ENCODE results near the gene VIM. TPM values are rescaled to one million over a fixed set of nuclear protein-coding genes. Genes with fewer than 3 reads are reported as not detected.
"Not testable (repeated sequence)": the region's sequence is repeated elsewhere in the genome, so short reads cannot be mapped to it uniquely, and the experiment has no call there.

The VIM gene
- polyA plus RNA-seq, 1 experiment = 5,431 TPM

- TF ChIP-seq, protein P1, sequence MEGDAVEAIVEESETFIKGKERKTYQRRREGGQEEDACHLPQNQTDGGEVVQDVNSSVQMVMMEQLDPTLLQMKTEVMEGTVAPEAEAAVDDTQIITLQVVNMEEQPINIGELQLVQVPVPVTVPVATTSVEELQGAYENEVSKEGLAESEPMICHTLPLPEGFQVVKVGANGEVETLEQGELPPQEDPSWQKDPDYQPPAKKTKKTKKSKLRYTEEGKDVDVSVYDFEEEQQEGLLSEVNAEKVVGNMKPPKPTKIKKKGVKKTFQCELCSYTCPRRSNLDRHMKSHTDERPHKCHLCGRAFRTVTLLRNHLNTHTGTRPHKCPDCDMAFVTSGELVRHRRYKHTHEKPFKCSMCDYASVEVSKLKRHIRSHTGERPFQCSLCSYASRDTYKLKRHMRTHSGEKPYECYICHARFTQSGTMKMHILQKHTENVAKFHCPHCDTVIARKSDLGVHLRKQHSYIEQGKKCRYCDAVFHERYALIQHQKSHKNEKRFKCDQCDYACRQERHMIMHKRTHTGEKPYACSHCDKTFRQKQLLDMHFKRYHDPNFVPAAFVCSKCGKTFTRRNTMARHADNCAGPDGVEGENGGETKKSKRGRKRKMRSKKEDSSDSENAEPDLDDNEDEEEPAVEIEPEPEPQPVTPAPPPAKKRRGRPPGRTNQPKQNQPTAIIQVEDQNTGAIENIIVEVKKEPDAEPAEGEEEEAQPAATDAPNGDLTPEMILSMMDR (IDR thresholded peaks at IDR 0.05; ENCODE audit: insufficient read depth, low read depth, low read length) = 0 out of 2 replicates have a peak, but pooled peaks have one; percentile 2
- ChIA-PET CTCF (interaction anchor here (1.0 to 1.5 kb wide), 4 partner anchors 9 to 405 kb away, joined by 3 to 6 read pairs (median 4); no protein-coding TSS in a partner anchor), POLR2A (no interaction called here)
- H3K36me3 ChIP-seq (ENCODE audit: control insufficient read depth, insufficient read depth, low read length) = no peaks in the 10 kb centered on the region
- H3K27me3 ChIP-seq (ENCODE audit: control insufficient read depth, insufficient read depth, low read length) = no peaks in the 10 kb centered on the region
- no peak overlapping the region for H3K4me3 ChIP-seq (ENCODE audit: low read depth, low read length)
- DNase-seq (ENCODE audit: low read depth) = no peak
These were observed 22.7 kb downstream of the VIM start for GRCh38 chr10:17250736-17251135.

- H3K4me3 ChIP-seq (ENCODE audit: low read depth, low read length); POLR2A ChIA-PET; H3K36me3 ChIP-seq (ENCODE audit: control insufficient read depth, insufficient read depth, low read length); DNase-seq (ENCODE audit: low read depth); H3K27me3 ChIP-seq (ENCODE audit: control insufficient read depth, insufficient read depth, low read length): not testable (repeated sequence)
- CTCF ChIA-PET = interaction anchor here (0.8 to 4.3 kb wide), 4 partner anchors 176 to 426 kb away, joined by 3 to 30 read pairs (median 4); no protein-coding TSS in a partner anchor
These were observed 26.6 kb downstream of the VIM start for GRCh38 chr10:17254543-17255050.

DNA sequence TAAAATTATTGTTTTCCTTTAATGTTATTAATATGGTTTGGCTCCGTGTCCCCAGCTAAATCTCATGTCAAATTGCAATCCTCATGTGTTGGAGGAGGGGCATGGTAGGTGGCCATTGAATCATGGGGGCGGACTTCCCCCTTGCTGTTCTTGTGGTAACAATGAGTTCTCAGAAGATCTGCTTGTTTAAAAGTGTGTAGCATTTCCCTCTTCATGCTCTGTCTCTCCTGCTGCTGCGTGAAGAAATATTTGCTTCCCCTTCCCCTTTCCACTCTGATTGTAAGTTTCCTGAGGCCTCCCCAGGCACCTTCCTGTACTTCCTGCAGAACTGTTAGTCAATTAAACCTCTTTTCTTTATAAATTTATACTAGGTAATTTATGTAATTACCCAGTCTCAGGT is 27.5 kb downstream of the VIM start:
- no peak for DNase-seq (ENCODE audit: low read depth)
- Histone ChIP-seq H3K4me3 (ENCODE audit: low read depth, low read length) (no peak overlapping the region), H3K27me3 (ENCODE audit: control insufficient read depth, insufficient read depth, low read length) (no peaks in the 10 kb centered on the region), H3K36me3 (ENCODE audit: control insufficient read depth, insufficient read depth, low read length) (no peaks in the 10 kb centered on the region)
- ChIA-PET POLR2A (no interaction called here), CTCF (interaction anchor here (1.1 to 4.3 kb wide), 3 partner anchors 407 to 427 kb away, joined by 3 to 30 read pairs (median 6); no protein-coding TSS in a partner anchor)
- TF ChIP-seq, protein P1 (IDR thresholded peaks at IDR 0.05; ENCODE audit: insufficient read depth, low read depth, low read length) = no peak

DNA sequence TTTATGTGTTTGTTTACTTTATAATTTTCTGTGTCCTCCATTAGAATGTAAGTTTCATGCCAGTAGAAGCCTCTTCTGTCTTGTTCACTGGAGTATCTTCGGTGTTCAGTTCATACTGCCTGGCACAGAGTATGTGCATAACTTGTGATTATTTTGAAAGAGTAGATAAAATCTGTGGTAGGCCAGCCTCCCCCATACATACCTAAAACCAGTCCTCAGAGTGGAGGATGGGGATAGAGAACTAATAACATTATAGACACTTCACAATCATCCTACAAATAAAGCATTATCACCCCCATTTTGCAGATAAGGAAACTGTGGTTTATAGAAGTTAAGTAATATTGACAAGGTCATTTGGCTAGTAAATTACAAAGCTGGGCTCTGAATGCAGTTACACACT is 28.0 kb downstream of the VIM start:
- Histone ChIP-seq H3K36me3 (ENCODE audit: control insufficient read depth, insufficient read depth, low read length) (no peaks in the 10 kb centered on the region), H3K27me3 (ENCODE audit: control insufficient read depth, insufficient read depth, low read length) (no peaks in the 10 kb centered on the region), H3K4me3 (ENCODE audit: low read depth, low read length) (no peak overlapping the region)
- DNase-seq (ENCODE audit: low read depth) = no peak
- POLR2A ChIA-PET = no interaction called here
- CTCF ChIA-PET = interaction anchor here (0.9 to 4.3 kb wide), 11 partner anchors 10 to 452 kb away, joined by 3 to 30 read pairs (median 6); no protein-coding TSS in a partner anchor
- TF ChIP-seq, protein P1 (IDR thresholded peaks at IDR 0.05; ENCODE audit: insufficient read depth, low read depth, low read length) = no peak

- Histone ChIP-seq H3K27me3 (ENCODE audit: control insufficient read depth, insufficient read depth, low read length) (no peaks in the 10 kb centered on the region), H3K36me3 (ENCODE audit: control insufficient read depth, insufficient read depth, low read length) (no peaks in the 10 kb centered on the region), H3K4me3 (ENCODE audit: low read depth, low read length) (no peak overlapping the region)
- ChIA-PET CTCF (interaction anchor here (0.7 to 4.3 kb wide), 18 partner anchors 9 to 1387 kb away, joined by 3 to 30 read pairs (median 4); no protein-coding TSS in a partner anchor), POLR2A (interaction anchor here (0.6 kb wide), 1 partner anchor 529 kb away, joined by 4 read pairs; no protein-coding TSS in a partner anchor)
- TF ChIP-seq, protein P1 (IDR thresholded peaks at IDR 0.05; ENCODE audit: insufficient read depth, low read depth, low read length) = no peak
- no peak for DNase-seq (ENCODE audit: low read depth)
These were observed 28.6 kb downstream of the VIM start for GRCh38 chr10:17256627-17257026.
